Measurements from ENCODE around the gene PTPN6. TPM values are rescaled to one million over a fixed set of nuclear protein-coding genes. Genes with fewer than 3 reads are reported as not detected.

Gene PTPN6
- total and polyA plus RNA-seq, 9 of the 15 experiments (the other 6 are each of a cell fraction or from before 2014, with no cell fraction given) = 1.5 to 5.1 (median 3.9) TPM

DNA sequence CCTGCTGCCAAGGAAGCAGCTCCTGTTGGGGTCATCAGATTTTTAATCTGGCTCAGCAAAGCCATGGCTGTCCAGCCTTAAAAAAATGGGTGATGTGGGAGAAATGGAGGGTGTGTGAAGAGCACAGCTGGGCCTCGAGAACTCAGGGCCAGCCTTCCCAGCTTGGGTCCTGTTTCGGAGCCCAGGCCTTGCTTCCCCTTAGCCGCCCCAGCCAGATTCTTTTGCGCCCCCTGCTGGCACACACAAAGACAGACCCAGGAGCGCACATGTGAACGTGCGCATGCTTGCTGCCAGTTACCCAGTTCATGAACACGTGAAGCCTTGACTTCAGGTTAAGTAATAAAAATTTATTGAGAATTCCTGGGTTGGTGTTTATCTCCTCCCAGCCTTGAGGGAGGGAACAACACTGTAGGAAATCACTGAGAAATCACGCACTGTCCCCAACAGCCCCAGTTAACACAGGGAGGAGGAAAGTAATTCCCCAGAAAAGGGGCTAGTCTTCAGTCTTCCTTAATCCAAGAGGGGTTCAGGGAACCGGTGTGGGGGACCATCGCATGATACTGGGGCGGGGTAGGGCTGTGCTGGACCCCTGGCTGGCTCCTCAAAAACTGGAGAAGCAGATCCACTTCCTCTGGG, 14.0 kb downstream of the PTPN6 start:
- Histone ChIP-seq H2AFZ (ENCODE audit: low read depth, low read length) (no peak overlapping the region), H3K9me1 (ENCODE audit: control insufficient read depth, insufficient read depth, low read length) (no peaks in the 10 kb centered on the region), H3K79me2 (ENCODE audit: control insufficient read depth, insufficient read depth, low read length) (peaks cover 43% of the 10 kb centered on the region), H3K4me2 (ENCODE audit: insufficient read depth, low read length) (peak overlapping the region; percentile 56; the same call in 1 of the 2 replicates), H4K20me1 (replicated peaks; ENCODE audit: control insufficient read depth, insufficient read depth, low read length) (no peaks in the 10 kb centered on the region), H3K27me3 (ENCODE audit: control insufficient read depth in 2 of 2, insufficient read depth in 2 of 2, low read length in 2 of 2) (no peaks in the 10 kb centered on the region), H3K36me3 (ENCODE audit: control insufficient read depth, insufficient read depth, low read length) (peaks cover 49% of the 10 kb centered on the region), H3K4me3 (no peak overlapping the region), H3K9me3 (replicated peaks; ENCODE audit: control insufficient read depth, insufficient read depth, low read depth, low read length) (no peaks in the 10 kb centered on the region), H3K9ac (ENCODE audit: insufficient read depth in 1 of 2, low read depth in 2 of 2, low read length in 2 of 2) (peak overlapping the region; percentile 58 to 85), H3K27ac (ENCODE audit: extremely low read depth, low read depth, low read length) (peak overlapping the region; percentile 83), H3K4me1 (replicated peaks in 1 of 2; ENCODE audit: control insufficient read depth in 2 of 2, insufficient read depth in 2 of 2, low read length in 2 of 2) (peaks cover 57 to 72% of the 10 kb centered on the region in 2 experiments)
- ChIA-PET CTCF (ENCODE audit: low intra/inter-chr PET ratio) (interaction anchor here (0.7 to 2.1 kb wide), 7 partner anchors 19 to 97 kb away, joined by 3 to 12 read pairs (median 3); partner anchors contain the start of genes C12orf57 and LPCAT3), POLR2A (interaction anchor here (0.8 to 2.0 kb wide), 14 partner anchors 9 to 175 kb away, joined by 3 to 24 read pairs (median 4); partner anchors contain the start of genes C12orf57, RNU7-1 and TPI1)
- peak; percentile 52 to 91 (median 67) for DNase-seq (ENCODE audit: extremely low read depth in 1 of 4, low spot score in 3 of 4)
- BruUV-seq (replicated peaks) = no TSS peak
- intact Hi-C loops (cut with micrococcal nuclease) (loop anchor here (1.0 to 10.0 kb wide), 2 partner anchors 21 to 220 kb away; partner anchors contain the start of genes C12orf57 and PEX5), in situ Hi-C loops (cut with MboI) (no loop called here)
- ATAC-seq = peak; percentile 76
- FAIRE-seq = peak; percentile 84
- WGBS (ENCODE audit: insufficient coverage, low coverage, missing lambda C conversion rate) = 3% methylated on average over 10 of the region's 12 CpGs
- TF ChIP-seq CHD1 (IDR thresholded peaks at IDR 0.05; ENCODE audit: low read length) = no peak
- TF ChIP-seq ILF3 (IDR thresholded peaks at IDR 0.05; ENCODE audit: borderline replicate concordance) = no peak
- no peak for TF ChIP-seq KDM1A (IDR thresholded peaks at IDR 0.05)
- TF ChIP-seq, protein P1, sequence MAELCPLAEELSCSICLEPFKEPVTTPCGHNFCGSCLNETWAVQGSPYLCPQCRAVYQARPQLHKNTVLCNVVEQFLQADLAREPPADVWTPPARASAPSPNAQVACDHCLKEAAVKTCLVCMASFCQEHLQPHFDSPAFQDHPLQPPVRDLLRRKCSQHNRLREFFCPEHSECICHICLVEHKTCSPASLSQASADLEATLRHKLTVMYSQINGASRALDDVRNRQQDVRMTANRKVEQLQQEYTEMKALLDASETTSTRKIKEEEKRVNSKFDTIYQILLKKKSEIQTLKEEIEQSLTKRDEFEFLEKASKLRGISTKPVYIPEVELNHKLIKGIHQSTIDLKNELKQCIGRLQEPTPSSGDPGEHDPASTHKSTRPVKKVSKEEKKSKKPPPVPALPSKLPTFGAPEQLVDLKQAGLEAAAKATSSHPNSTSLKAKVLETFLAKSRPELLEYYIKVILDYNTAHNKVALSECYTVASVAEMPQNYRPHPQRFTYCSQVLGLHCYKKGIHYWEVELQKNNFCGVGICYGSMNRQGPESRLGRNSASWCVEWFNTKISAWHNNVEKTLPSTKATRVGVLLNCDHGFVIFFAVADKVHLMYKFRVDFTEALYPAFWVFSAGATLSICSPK (IDR thresholded peaks at IDR 0.05; ENCODE audit: borderline replicate concordance) = no peak
- TF ChIP-seq, protein P2, sequence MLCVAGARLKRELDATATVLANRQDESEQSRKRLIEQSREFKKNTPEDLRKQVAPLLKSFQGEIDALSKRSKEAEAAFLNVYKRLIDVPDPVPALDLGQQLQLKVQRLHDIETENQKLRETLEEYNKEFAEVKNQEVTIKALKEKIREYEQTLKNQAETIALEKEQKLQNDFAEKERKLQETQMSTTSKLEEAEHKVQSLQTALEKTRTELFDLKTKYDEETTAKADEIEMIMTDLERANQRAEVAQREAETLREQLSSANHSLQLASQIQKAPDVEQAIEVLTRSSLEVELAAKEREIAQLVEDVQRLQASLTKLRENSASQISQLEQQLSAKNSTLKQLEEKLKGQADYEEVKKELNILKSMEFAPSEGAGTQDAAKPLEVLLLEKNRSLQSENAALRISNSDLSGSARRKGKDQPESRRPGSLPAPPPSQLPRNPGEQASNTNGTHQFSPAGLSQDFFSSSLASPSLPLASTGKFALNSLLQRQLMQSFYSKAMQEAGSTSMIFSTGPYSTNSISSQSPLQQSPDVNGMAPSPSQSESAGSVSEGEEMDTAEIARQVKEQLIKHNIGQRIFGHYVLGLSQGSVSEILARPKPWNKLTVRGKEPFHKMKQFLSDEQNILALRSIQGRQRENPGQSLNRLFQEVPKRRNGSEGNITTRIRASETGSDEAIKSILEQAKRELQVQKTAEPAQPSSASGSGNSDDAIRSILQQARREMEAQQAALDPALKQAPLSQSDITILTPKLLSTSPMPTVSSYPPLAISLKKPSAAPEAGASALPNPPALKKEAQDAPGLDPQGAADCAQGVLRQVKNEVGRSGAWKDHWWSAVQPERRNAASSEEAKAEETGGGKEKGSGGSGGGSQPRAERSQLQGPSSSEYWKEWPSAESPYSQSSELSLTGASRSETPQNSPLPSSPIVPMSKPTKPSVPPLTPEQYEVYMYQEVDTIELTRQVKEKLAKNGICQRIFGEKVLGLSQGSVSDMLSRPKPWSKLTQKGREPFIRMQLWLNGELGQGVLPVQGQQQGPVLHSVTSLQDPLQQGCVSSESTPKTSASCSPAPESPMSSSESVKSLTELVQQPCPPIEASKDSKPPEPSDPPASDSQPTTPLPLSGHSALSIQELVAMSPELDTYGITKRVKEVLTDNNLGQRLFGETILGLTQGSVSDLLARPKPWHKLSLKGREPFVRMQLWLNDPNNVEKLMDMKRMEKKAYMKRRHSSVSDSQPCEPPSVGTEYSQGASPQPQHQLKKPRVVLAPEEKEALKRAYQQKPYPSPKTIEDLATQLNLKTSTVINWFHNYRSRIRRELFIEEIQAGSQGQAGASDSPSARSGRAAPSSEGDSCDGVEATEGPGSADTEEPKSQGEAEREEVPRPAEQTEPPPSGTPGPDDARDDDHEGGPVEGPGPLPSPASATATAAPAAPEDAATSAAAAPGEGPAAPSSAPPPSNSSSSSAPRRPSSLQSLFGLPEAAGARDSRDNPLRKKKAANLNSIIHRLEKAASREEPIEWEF (CRISPR knock-in tag; IDR thresholded peaks at IDR 0.05) = no peak
- TF ChIP-seq ZBTB7A (IDR thresholded peaks at IDR 0.05; ENCODE audit: borderline replicate concordance, control insufficient read depth, low read depth, low read length) = no peak
- TF ChIP-seq GATAD2A (IDR thresholded peaks at IDR 0.05) = no peak
- TF ChIP-seq, protein P3, sequence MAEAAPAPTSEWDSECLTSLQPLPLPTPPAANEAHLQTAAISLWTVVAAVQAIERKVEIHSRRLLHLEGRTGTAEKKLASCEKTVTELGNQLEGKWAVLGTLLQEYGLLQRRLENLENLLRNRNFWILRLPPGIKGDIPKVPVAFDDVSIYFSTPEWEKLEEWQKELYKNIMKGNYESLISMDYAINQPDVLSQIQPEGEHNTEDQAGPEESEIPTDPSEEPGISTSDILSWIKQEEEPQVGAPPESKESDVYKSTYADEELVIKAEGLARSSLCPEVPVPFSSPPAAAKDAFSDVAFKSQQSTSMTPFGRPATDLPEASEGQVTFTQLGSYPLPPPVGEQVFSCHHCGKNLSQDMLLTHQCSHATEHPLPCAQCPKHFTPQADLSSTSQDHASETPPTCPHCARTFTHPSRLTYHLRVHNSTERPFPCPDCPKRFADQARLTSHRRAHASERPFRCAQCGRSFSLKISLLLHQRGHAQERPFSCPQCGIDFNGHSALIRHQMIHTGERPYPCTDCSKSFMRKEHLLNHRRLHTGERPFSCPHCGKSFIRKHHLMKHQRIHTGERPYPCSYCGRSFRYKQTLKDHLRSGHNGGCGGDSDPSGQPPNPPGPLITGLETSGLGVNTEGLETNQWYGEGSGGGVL (CRISPR knock-in tag; IDR thresholded peaks at IDR 0.05) = no peak
- no peak for TF ChIP-seq HMG20A (CRISPR knock-in tag; conservative IDR thresholded peaks at IDR 0.05)

Measured in K562 (cell line).